Measurements from ENCODE around the gene DGCR6.
"Not testable (repeated sequence)": the region's sequence is repeated elsewhere in the genome, so short reads cannot be mapped to it uniquely, and the experiment has no call there.

The DGCR6 gene

DNA sequence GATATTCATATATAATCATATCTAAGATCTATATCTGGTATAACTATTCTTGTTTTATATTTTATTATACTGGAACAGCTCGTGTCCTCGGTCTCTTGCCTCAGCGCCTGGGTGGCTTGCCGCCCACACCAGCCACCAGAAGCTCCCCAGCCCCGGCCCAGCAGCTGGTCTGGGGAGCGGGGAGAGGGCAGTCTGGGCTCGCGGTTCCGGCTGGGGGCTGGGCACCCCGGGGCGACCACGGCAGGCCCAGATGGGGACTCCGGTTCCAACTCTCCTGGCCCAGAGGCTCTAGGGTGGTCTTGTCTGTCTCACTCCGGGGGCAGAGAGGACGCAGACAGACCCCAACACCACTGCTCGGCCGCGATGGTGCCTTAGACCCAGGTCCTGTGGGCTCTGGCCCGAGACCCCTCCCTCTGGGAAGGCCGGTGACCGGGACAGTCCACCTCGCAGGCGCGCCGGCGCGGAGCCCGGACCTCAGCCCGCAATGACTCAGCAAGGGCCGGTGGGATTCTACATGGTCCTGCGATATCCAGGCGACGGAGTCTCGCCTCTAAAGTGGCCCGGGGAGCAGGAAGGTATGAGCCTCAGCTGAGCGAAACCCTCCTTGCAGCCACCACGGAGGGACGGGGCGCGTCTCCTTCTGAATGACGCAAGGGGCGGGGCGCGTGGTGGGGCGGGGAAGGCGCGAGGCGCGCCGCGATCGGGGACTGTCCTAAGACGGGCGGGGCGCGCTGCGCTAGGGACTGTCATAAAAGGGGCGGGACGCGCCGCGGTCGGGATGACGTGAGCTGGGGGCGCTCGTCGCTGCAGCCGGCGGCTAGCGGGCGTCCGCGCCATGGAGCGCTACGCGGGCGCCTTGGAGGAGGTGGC is at the start of gene DGCR6:
DGCR6 (plus strand) TSS at position 781 of the 870 bp plus-strand sequence; CDS start at position 836, 55 bp downstream.
- no peaks in the 10 kb centered on the region for H3K4me1 ChIP-seq (ENCODE audit: low read depth, poor library complexity, severe bottlenecking)
- no peak within 1 kb of the TSS for H3K4me2 ChIP-seq
- no peaks in the 10 kb centered on the region for H3K27me3 ChIP-seq (ENCODE audit: insufficient read depth, low read depth)
- no peaks in the 10 kb centered on the region for H4K20me1 ChIP-seq (ENCODE audit: insufficient read depth)
- H3K36me3 ChIP-seq (ENCODE audit: insufficient read depth) = no peaks in the 10 kb centered on the region
- TF ChIP-seq, protein P1, sequence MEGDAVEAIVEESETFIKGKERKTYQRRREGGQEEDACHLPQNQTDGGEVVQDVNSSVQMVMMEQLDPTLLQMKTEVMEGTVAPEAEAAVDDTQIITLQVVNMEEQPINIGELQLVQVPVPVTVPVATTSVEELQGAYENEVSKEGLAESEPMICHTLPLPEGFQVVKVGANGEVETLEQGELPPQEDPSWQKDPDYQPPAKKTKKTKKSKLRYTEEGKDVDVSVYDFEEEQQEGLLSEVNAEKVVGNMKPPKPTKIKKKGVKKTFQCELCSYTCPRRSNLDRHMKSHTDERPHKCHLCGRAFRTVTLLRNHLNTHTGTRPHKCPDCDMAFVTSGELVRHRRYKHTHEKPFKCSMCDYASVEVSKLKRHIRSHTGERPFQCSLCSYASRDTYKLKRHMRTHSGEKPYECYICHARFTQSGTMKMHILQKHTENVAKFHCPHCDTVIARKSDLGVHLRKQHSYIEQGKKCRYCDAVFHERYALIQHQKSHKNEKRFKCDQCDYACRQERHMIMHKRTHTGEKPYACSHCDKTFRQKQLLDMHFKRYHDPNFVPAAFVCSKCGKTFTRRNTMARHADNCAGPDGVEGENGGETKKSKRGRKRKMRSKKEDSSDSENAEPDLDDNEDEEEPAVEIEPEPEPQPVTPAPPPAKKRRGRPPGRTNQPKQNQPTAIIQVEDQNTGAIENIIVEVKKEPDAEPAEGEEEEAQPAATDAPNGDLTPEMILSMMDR (conservative IDR thresholded peaks at IDR 0.05; ENCODE audit: low read depth, low read length) = no peak
- H2AFZ ChIP-seq (ENCODE audit: low read depth) = no peak within 1 kb of the TSS
- no peaks in the 10 kb centered on the region for H3K79me2 ChIP-seq (ENCODE audit: insufficient read depth, low read depth)
- H3K4me3 ChIP-seq (IDR thresholded peaks at IDR 0.05; ENCODE audit: insufficient read depth, low read depth, low read length) = no peak within 1 kb of the TSS
- H3K9ac ChIP-seq = no peak within 1 kb of the TSS
- H3K27ac ChIP-seq = no peak within 1 kb of the TSS

DNA sequence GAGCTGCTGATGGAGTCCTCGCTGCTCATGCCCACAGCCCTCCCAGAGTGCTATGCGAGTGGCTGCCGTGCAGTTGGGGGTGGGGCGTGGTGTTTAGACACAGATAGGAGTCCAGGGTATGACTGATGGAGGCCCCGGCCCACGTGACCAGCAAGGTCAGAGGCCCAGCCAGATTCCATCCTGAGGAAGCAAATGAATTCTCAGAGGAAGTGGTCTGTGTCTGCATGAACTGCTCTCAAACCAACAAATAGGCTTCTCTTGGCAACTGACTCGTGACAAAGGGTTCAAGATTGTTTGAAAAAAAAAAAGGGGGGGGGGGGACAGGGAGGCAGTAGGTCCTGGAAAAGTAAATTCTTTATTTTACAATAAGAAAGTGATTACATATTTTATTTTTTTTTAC is 46.8 kb upstream of the DGCR6 start:
- not testable (repeated sequence) for H4K20me1 ChIP-seq (ENCODE audit: insufficient read depth); H3K27me3 ChIP-seq (ENCODE audit: insufficient read depth, low read depth); H3K27ac ChIP-seq; H2AFZ ChIP-seq (ENCODE audit: low read depth); H3K79me2 ChIP-seq (ENCODE audit: insufficient read depth, low read depth); H3K9ac ChIP-seq; H3K4me3 ChIP-seq (IDR thresholded peaks at IDR 0.05; ENCODE audit: insufficient read depth, low read depth, low read length); H3K36me3 ChIP-seq (ENCODE audit: insufficient read depth); H3K4me2 ChIP-seq; H3K4me1 ChIP-seq (ENCODE audit: low read depth, poor library complexity, severe bottlenecking)

DNA sequence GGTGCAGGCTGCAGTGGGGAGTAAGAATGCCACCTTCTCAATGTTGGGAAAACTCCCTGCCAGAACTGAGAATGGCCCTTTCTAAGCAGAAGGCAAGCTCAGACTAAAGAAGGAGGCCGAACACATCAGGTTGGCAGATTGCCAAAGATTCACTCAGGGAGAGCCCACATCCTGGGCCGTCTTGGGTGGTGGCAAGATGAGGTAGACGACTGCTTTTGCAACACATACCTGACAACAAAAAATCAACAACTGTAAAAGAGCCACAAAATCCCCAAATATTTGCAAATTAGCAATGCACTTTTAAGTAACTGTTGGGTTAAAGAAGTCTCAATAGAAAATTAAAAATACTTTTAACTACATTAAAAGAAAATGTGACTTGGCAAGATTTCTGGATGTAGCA is 24.9 kb upstream of the DGCR6 start:
- H3K4me2 ChIP-seq; H3K36me3 ChIP-seq (ENCODE audit: insufficient read depth); H3K27ac ChIP-seq; H4K20me1 ChIP-seq (ENCODE audit: insufficient read depth); H3K4me3 ChIP-seq (IDR thresholded peaks at IDR 0.05; ENCODE audit: insufficient read depth, low read depth, low read length); H3K27me3 ChIP-seq (ENCODE audit: insufficient read depth, low read depth); H3K4me1 ChIP-seq (ENCODE audit: low read depth, poor library complexity, severe bottlenecking); H3K79me2 ChIP-seq (ENCODE audit: insufficient read depth, low read depth); H2AFZ ChIP-seq (ENCODE audit: low read depth); H3K9ac ChIP-seq: not testable (repeated sequence)

DNA sequence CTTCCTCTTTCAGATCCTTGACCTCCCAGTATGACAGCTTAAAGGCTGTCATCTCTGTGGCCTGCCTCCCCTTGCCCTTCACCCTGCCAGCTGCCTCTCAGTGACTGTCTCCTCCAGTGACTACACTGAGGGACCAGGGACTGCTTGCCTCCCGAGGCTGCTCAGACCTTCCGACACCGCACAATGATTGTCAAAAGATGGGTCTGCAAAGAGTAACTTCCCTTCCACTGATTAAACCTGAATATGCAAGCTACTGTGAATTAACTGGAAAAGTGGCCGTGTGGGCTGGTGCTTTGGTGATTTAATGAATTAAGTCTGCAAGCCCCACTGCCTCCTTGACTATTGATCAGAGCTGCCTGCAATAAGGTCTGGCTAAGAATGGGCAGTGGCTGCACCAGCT is 21.7 kb upstream of the DGCR6 start:
- H3K9ac ChIP-seq; H3K79me2 ChIP-seq (ENCODE audit: insufficient read depth, low read depth); H3K36me3 ChIP-seq (ENCODE audit: insufficient read depth); H4K20me1 ChIP-seq (ENCODE audit: insufficient read depth); H3K4me3 ChIP-seq (IDR thresholded peaks at IDR 0.05; ENCODE audit: insufficient read depth, low read depth, low read length); H3K4me2 ChIP-seq; H3K27ac ChIP-seq; H3K4me1 ChIP-seq (ENCODE audit: low read depth, poor library complexity, severe bottlenecking); H2AFZ ChIP-seq (ENCODE audit: low read depth); H3K27me3 ChIP-seq (ENCODE audit: insufficient read depth, low read depth): not testable (repeated sequence)

DNA sequence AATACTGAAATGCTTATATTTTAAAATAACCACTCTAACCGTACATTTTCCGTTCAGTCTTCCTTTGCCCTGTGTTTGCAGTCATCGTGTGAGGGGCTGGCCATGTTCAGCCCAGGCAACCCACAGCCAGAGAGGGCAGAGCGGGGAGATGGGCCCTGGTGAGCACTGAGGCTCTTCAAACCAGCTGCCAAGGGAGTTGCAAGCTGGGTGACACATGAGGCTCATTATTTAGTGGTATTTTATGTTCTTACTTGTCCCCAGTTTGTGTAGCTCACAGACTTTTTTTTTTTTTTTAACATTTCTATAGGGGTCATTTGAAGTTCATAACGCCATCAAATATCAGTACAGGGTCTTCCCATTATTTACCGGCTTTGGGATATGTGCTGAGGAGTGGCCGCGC is 18.0 kb upstream of the DGCR6 start:
- H3K79me2 ChIP-seq (ENCODE audit: insufficient read depth, low read depth) = no peaks in the 10 kb centered on the region
- H3K36me3 ChIP-seq (ENCODE audit: insufficient read depth) = no peaks in the 10 kb centered on the region
- H4K20me1 ChIP-seq (ENCODE audit: insufficient read depth) = no peaks in the 10 kb centered on the region
- no peak overlapping the region for H2AFZ ChIP-seq (ENCODE audit: low read depth)
- no peak overlapping the region for H3K27ac ChIP-seq
- H3K27me3 ChIP-seq (ENCODE audit: insufficient read depth, low read depth) = no peaks in the 10 kb centered on the region
- H3K4me1 ChIP-seq (ENCODE audit: low read depth, poor library complexity, severe bottlenecking) = no peaks in the 10 kb centered on the region
- H3K9ac ChIP-seq = no peak overlapping the region
- no peak overlapping the region for H3K4me2 ChIP-seq
- TF ChIP-seq, protein P1 (conservative IDR thresholded peaks at IDR 0.05; ENCODE audit: low read depth, low read length) = no peak
- H3K4me3 ChIP-seq (IDR thresholded peaks at IDR 0.05; ENCODE audit: insufficient read depth, low read depth, low read length) = no peak overlapping the region

DNA sequence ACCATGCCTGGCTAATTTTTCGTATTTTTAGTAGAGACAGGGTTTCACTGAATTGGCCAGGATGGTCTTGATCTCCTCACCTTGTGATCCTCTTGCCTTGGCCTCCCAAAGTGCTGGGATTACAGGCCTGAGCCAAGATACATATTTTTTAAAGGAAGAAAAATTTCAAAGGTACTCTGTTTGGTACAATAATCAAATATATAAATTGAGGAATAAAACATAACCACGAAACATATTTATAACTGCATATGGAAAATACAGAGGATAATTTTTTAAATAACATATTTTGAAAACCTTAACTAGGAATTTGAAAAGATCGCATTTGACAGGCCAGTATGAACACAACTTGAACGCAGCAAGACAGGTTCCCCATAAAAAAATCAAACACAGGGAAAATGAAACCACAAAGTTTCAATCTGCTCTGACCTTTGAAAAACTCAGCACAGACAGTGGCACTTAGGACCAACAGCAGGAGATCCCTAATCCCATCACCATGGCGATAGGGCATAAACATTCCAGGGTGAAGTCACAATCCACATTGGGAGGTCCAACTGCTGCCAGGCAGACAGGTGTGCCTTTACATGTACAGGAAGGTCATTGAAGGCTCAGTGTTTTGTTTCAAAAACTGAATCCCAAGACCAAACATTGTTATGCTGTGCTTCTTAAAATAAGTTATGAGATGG is 15.5 kb upstream of the DGCR6 start:
- not testable (repeated sequence) for H3K79me2 ChIP-seq (ENCODE audit: insufficient read depth, low read depth); H2AFZ ChIP-seq (ENCODE audit: low read depth); H3K9ac ChIP-seq

DNA sequence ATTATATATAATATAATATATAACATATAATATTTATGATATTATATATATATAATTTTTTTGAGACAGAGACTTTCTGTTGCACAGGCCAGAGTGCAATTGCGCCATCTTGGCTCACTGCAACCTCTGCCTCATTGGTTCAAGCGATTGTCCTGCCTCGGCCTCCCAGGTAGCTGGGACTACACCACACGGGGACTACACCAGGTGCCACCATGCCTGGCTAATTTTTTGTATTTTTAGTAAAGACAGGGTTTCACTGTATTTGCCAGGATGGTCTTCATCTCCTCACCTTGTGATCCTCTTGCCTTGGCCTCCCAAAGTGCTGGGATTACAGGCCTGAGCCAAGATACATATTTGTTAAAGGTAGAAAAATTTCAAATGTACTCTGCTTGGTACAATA is 12.3 kb upstream of the DGCR6 start:
- H3K4me1 ChIP-seq (ENCODE audit: low read depth, poor library complexity, severe bottlenecking); H4K20me1 ChIP-seq (ENCODE audit: insufficient read depth); H3K4me2 ChIP-seq; H2AFZ ChIP-seq (ENCODE audit: low read depth); H3K9ac ChIP-seq; H3K79me2 ChIP-seq (ENCODE audit: insufficient read depth, low read depth); H3K27me3 ChIP-seq (ENCODE audit: insufficient read depth, low read depth); H3K27ac ChIP-seq; H3K36me3 ChIP-seq (ENCODE audit: insufficient read depth); H3K4me3 ChIP-seq (IDR thresholded peaks at IDR 0.05; ENCODE audit: insufficient read depth, low read depth, low read length): not testable (repeated sequence)

More for the DNA sequence above, 15.5 kb upstream of the DGCR6 start:
- H3K27ac ChIP-seq; H4K20me1 ChIP-seq (ENCODE audit: insufficient read depth); H3K36me3 ChIP-seq (ENCODE audit: insufficient read depth); H3K4me2 ChIP-seq; H3K4me1 ChIP-seq (ENCODE audit: low read depth, poor library complexity, severe bottlenecking); H3K4me3 ChIP-seq (IDR thresholded peaks at IDR 0.05; ENCODE audit: insufficient read depth, low read depth, low read length); H3K27me3 ChIP-seq (ENCODE audit: insufficient read depth, low read depth): not testable (repeated sequence)

DNA sequence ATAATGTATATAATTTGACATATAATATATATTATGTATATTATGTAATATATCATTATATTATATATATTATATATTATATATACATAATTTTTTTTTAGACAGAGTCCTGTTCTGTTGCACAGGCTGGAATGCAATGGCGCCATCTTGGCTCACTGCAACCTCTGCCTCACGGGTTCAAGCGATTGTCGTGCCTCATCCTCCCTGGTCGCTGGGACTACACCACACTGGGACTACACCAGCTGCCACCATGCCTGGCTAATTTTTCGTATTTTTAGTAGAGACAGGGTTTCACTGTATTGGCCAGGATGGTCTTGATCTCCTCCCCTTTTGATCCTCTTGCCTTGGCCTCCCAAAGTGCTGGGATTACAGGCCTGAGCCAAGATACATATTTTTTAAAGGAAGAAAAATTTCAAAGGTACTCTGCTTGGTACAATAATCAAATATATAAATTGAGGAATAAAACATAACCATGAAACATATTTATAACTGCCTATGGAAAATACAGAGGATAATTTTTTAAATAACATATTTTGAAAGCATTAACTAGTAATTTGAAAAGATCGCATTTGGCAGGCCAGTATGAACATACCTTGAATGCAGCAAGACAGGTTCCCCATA is 10.0 kb upstream of the DGCR6 start:
- not testable (repeated sequence) for H4K20me1 ChIP-seq (ENCODE audit: insufficient read depth); H3K4me1 ChIP-seq (ENCODE audit: low read depth, poor library complexity, severe bottlenecking); H3K27me3 ChIP-seq (ENCODE audit: insufficient read depth, low read depth); H3K27ac ChIP-seq; H2AFZ ChIP-seq (ENCODE audit: low read depth); H3K4me3 ChIP-seq (IDR thresholded peaks at IDR 0.05; ENCODE audit: insufficient read depth, low read depth, low read length); H3K9ac ChIP-seq; H3K79me2 ChIP-seq (ENCODE audit: insufficient read depth, low read depth); H3K4me2 ChIP-seq; H3K36me3 ChIP-seq (ENCODE audit: insufficient read depth)

Data from KMS-11 (cell line).